ENCODE measurements around the gene SEMA3C.

- TF ChIP-seq, protein P1, sequence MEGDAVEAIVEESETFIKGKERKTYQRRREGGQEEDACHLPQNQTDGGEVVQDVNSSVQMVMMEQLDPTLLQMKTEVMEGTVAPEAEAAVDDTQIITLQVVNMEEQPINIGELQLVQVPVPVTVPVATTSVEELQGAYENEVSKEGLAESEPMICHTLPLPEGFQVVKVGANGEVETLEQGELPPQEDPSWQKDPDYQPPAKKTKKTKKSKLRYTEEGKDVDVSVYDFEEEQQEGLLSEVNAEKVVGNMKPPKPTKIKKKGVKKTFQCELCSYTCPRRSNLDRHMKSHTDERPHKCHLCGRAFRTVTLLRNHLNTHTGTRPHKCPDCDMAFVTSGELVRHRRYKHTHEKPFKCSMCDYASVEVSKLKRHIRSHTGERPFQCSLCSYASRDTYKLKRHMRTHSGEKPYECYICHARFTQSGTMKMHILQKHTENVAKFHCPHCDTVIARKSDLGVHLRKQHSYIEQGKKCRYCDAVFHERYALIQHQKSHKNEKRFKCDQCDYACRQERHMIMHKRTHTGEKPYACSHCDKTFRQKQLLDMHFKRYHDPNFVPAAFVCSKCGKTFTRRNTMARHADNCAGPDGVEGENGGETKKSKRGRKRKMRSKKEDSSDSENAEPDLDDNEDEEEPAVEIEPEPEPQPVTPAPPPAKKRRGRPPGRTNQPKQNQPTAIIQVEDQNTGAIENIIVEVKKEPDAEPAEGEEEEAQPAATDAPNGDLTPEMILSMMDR (IDR thresholded peaks at IDR 0.05; ENCODE audit: poor library complexity): no peak
- TF ChIP-seq EZH2 (IDR thresholded peaks at IDR 0.05; ENCODE audit: borderline replicate concordance): no peak
These were observed 2.3 kb upstream of the SEMA3C start for GRCh38 chr7:80921130-80921529.
